Activated naive CD4-positive, alpha-beta T cell treated with anti-CD3 and anti-CD28 coated beads for 36 hours (primary cell): Measurements from ENCODE around the gene DNAJC25. TPM values are rescaled to one million over a fixed set of nuclear protein-coding genes. Genes with fewer than 3 reads are reported as not detected.

Source experiments
- CTCF ChIA-PET: fragments of 350-600 bp; sonication (Branson Sonifier 250); formaldehyde crosslinking; loops from one replicate; lab custom pipeline; 2021; ENCODE audit warnings: antibody characterized with exemption; lab: Charles Lee
- DNase-seq: peaks from one replicate; pipeline ENCODE4 v3.0.0-alpha.2; 2020
- H3K27ac Mint-ChIP-seq: one replicate; pipeline ENCODE4 v1.8.0; 2021; ENCODE audit warnings: mild to moderate bottlenecking, mixed read lengths
- H3K27me3 Mint-ChIP-seq: one replicate; pipeline ENCODE4 v1.8.0; 2021; ENCODE audit warnings: low read depth, mixed read lengths
- H3K36me3 Mint-ChIP-seq: one replicate; pipeline ENCODE4 v1.8.0; 2021; ENCODE audit warnings: low read depth, mixed read lengths
- H3K4me1 Mint-ChIP-seq: one replicate; pipeline ENCODE4 v1.8.0; 2021; ENCODE audit warnings: low read depth, mixed read lengths
- H3K4me3 Mint-ChIP-seq: one replicate; pipeline ENCODE4 v1.8.0; 2021; ENCODE audit warnings: mild to moderate bottlenecking, moderate library complexity, mixed read lengths
- H3K9me3 Mint-ChIP-seq: one replicate; pipeline ENCODE4 v1.8.0; 2021; ENCODE audit warnings: mixed read lengths
- intact Hi-C: fragments of 100-400 bp; cut with micrococcal nuclease; formaldehyde crosslinking; loops from one replicate; pipeline ENCODE4 v1.15.1; 2023
- total RNA-seq, 2 experiments: library from RNA; stranded (reverse); gene quantifications; one replicate each; pipeline ENCODE4 v1.2.3, GENCODE V29; 2021

The DNAJC25 gene
- 1 to 10 TPM; 3.4 to 3.9 TPM for total RNA-seq

DNA sequence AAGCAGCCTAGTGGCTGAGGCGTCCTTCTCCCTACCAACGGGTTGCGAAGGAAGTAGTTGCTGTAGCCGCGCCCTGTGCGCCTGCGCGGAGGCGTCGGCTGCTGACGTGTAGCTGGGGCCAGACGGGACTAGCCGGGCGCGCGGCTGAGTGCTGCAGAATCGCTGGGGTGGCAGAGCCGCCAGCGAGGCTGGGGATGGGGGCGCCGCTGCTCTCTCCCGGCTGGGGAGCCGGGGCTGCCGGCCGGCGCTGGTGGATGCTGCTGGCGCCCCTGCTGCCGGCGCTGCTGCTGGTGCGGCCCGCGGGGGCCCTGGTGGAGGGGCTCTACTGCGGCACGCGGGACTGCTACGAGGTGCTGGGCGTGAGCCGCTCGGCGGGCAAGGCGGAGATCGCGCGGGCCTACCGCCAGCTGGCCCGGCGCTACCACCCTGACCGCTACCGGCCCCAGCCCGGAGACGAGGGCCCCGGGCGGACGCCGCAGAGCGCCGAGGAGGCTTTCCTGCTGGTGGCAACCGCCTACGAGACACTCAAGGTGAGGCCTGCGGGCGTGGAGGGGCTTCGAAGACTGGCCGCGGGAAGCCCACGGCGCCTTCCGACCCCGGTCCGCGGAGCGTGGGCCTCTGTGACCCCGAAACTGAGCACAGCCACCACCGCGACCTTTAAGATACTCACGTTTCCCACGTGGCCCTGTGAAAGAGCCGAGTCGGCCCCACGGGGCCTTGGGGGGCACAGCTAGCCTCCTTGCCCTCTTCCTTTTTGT lies at the start of gene DNAJC25:
Gene DNAJC25 (plus strand): TSS at position 121 of the 758 bp plus-strand sequence. CDS start 74 bp downstream, at position 195.
- Mint-ChIP-seq H3K27me3 (no peaks in the 10 kb centered on the region), H3K36me3 (peaks cover 12% of the 10 kb centered on the region), H3K9me3 (no peaks in the 10 kb centered on the region), H3K4me1 (peaks cover 42% of the 10 kb centered on the region), H3K27ac (peak within 1 kb of the TSS; percentile 79), H3K4me3 (peak within 1 kb of the TSS; percentile 92)
- peak; percentile 97 for DNase-seq
- CTCF ChIA-PET, result interaction anchor here (0.9 kb wide), 1 partner anchor 10 kb away, joined by 4 read pairs; no protein-coding TSS in a partner anchor
- intact Hi-C loops, result loop anchor here (1.0 to 10.0 kb wide), 11 partner anchors 30 to 1374 kb away; partner anchors contain the start of genes GNG10, PTBP3, SNX30 and TXN

- no peak overlapping the region for H3K4me3 Mint-ChIP-seq
- no peaks in the 10 kb centered on the region for H3K36me3 Mint-ChIP-seq
- CTCF ChIA-PET, result interaction anchor here (1.4 to 1.6 kb wide), 2 partner anchors 9 to 110 kb away, joined by 3 read pairs; no protein-coding TSS in a partner anchor
- no peaks in the 10 kb centered on the region for H3K4me1 Mint-ChIP-seq
- no peak overlapping the region for H3K27ac Mint-ChIP-seq
- H3K9me3 Mint-ChIP-seq, result no peaks in the 10 kb centered on the region
- no peak for DNase-seq
- intact Hi-C loops, result no loop called here
- H3K27me3 Mint-ChIP-seq, result no peaks in the 10 kb centered on the region
Measured at GRCh38 chr9:111582888-111583287, 48.2 kb upstream of the DNAJC25 start.

GRCh38 chr9:111586378-111586777 lies 44.8 kb upstream of the DNAJC25 start:
- Mint-ChIP-seq H3K36me3 (no peaks in the 10 kb centered on the region), H3K27ac (no peak overlapping the region), H3K27me3 (no peaks in the 10 kb centered on the region), H3K4me3 (no peak overlapping the region), H3K9me3 (no peaks in the 10 kb centered on the region), H3K4me1 (no peaks in the 10 kb centered on the region)
- intact Hi-C loops, result no loop called here
- CTCF ChIA-PET, result no interaction called here
- DNase-seq, result no peak

- H3K9me3 Mint-ChIP-seq, result no peaks in the 10 kb centered on the region
- no peak for DNase-seq
- no peaks in the 10 kb centered on the region for H3K4me1 Mint-ChIP-seq
- no peaks in the 10 kb centered on the region for H3K36me3 Mint-ChIP-seq
- intact Hi-C loops, result no loop called here
- no peak overlapping the region for H3K27ac Mint-ChIP-seq
- H3K27me3 Mint-ChIP-seq, result no peaks in the 10 kb centered on the region
- CTCF ChIA-PET, result no interaction called here
- H3K4me3 Mint-ChIP-seq, result no peak overlapping the region
Measured at GRCh38 chr9:111588846-111589245, 42.3 kb upstream of the DNAJC25 start.

- Mint-ChIP-seq H3K27me3 (peaks cover 27% of the 10 kb centered on the region), H3K36me3 (no peaks in the 10 kb centered on the region), H3K9me3 (no peaks in the 10 kb centered on the region), H3K27ac (no peak overlapping the region), H3K4me3 (peak overlapping the region; percentile 80), H3K4me1 (peaks cover 12% of the 10 kb centered on the region)
- intact Hi-C loops, result loop anchor here (1.0 to 5.0 kb wide), 8 partner anchors 25 to 759 kb away; partner anchors contain the start of genes DNAJC25 and PTBP3
- DNase-seq, result peak; percentile 81
- CTCF ChIA-PET, result interaction anchor here (0.6 to 2.7 kb wide), 23 partner anchors 10 to 890 kb away, joined by 3 to 24 read pairs (median 3); partner anchors contain the start of gene GNG10
Measured at GRCh38 chr9:111597852-111598732, 33.0 kb upstream of the DNAJC25 start.

- Mint-ChIP-seq H3K9me3 (no peaks in the 10 kb centered on the region), H3K4me1 (peaks cover 12% of the 10 kb centered on the region), H3K27me3 (peaks cover 27% of the 10 kb centered on the region), H3K4me3 (peak overlapping the region; percentile 80), H3K27ac (no peak overlapping the region), H3K36me3 (no peaks in the 10 kb centered on the region)
- intact Hi-C loops, result loop anchor here (1.0 to 5.0 kb wide), 9 partner anchors 24 to 758 kb away; partner anchors contain the start of genes DNAJC25 and PTBP3
- peak; percentile 47 for DNase-seq
- CTCF ChIA-PET, result interaction anchor here (0.6 to 2.7 kb wide), 20 partner anchors 10 to 1513 kb away, joined by 3 to 24 read pairs (median 3); partner anchors contain the start of gene GNG10
Measured at GRCh38 chr9:111598733-111599091, 32.4 kb upstream of the DNAJC25 start.

DNA sequence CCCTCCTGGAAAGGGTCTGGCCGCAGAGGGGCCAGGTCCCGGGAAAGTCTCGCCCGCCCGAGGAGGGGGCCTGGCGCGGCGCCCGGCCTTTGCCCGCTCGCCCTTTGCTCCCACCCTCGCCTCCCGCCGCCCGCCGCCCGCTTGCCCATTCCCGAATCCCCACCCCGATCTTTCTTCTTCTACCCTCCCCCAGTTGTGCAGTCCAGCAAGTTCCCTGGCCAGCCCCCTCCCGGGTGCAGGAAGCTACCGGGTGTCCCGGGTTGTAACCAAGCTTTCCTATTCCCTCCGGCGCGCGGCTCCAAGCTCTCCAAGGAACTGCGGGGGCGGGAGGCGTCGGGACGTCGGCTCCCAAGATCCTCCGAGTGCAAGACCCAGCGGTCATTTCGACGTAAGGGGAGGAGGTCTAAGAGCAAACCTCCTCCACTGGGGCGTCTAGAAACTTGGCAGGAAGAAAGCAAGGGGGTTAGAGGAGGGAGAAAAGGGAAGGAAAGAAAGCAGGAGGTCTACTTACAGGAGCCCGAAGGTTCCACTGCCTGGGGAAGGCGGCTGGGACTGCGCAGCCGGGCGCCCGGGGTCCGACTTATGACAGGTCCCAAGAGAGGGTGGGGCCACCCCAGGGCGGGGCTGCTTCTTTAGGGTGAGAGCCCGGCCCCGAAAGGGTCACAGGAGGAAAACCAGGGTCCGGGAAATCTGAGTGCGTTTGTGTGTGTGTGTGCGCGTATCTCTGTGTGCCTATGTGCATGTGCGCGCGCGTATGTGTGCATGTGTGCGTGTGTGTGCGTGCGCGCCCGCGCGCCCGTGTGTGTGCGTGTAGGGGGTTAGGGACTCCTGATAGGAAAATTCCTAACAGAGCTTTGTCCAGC lies 31.8 kb upstream of the DNAJC25 start, which contains the start of gene PTGR1:
Gene PTGR1 (minus strand): TSS at position 556 of the 863 bp plus-strand sequence. CDS start 2,225 bp downstream, outside the sequence.
- Mint-ChIP-seq H3K4me3 (peak within 1 kb of the TSS; percentile 80), H3K9me3 (no peaks in the 10 kb centered on the region), H3K27ac (no peak within 1 kb of the TSS), H3K27me3 (peaks cover 27% of the 10 kb centered on the region), H3K36me3 (no peaks in the 10 kb centered on the region), H3K4me1 (peaks cover 12% of the 10 kb centered on the region)
- intact Hi-C loops, result loop anchor here (1.0 to 5.0 kb wide), 5 partner anchors 23 to 757 kb away; partner anchors contain the start of gene PTBP3
- CTCF ChIA-PET, result interaction anchor here (0.8 to 2.7 kb wide), 8 partner anchors 22 to 1513 kb away, joined by 3 to 24 read pairs (median 7); partner anchors contain the start of gene GNG10
- DNase-seq, result peak; percentile 35

GRCh38 chr9:111599955-111600343 lies 31.2 kb upstream of the DNAJC25 start:
- no peaks in the 10 kb centered on the region for H3K9me3 Mint-ChIP-seq
- peaks cover 12% of the 10 kb centered on the region for H3K4me1 Mint-ChIP-seq
- DNase-seq, result no peak
- H3K27me3 Mint-ChIP-seq, result peaks cover 27% of the 10 kb centered on the region
- intact Hi-C loops, result loop anchor here (1.0 to 5.0 kb wide), 5 partner anchors 23 to 757 kb away; partner anchors contain the start of gene PTBP3
- peak overlapping the region; percentile 80 for H3K4me3 Mint-ChIP-seq
- no peaks in the 10 kb centered on the region for H3K36me3 Mint-ChIP-seq
- CTCF ChIA-PET, result interaction anchor here (0.7 to 1.2 kb wide), 2 partner anchors 88 to 160 kb away, joined by 3 to 4 read pairs; no protein-coding TSS in a partner anchor
- H3K27ac Mint-ChIP-seq, result no peak overlapping the region

- CTCF ChIA-PET, result interaction anchor here (0.7 kb wide), 1 partner anchor 689 kb away, joined by 3 read pairs; no protein-coding TSS in a partner anchor
- Mint-ChIP-seq H3K27ac (no peak overlapping the region), H3K4me1 (peaks cover 12% of the 10 kb centered on the region), H3K4me3 (no peak overlapping the region), H3K36me3 (no peaks in the 10 kb centered on the region), H3K9me3 (no peaks in the 10 kb centered on the region), H3K27me3 (peaks cover 27% of the 10 kb centered on the region)
- no peak for DNase-seq
- intact Hi-C loops, result no loop called here
Measured at GRCh38 chr9:111601237-111602018, 29.7 kb upstream of the DNAJC25 start.

DNA sequence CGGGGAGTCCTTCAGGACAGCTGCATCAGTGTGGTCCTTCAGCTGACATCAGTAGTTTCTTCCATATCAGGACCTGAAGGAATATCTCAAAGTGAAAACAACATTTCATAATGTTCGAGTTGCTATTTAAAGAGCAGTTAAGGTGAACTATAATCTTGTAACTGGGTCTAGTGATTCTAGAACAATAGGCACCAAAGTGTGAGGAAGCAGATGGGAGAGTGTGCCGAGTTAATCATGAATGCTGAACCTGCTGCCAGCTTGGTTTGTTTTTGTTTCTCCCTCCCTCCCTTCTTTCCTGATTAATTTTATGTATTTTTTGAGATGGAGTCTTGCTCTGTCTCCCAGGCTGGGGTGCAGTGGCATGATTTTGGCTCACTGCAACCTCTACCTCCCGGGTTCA lies 28.1 kb upstream of the DNAJC25 start:
- Mint-ChIP-seq H3K4me1 (peaks cover 10% of the 10 kb centered on the region), H3K4me3 (no peak overlapping the region), H3K36me3 (no peaks in the 10 kb centered on the region), H3K27me3 (peaks cover 21% of the 10 kb centered on the region), H3K27ac (no peak overlapping the region), H3K9me3 (no peaks in the 10 kb centered on the region)
- no peak for DNase-seq
- intact Hi-C loops, result no loop called here
- CTCF ChIA-PET, result no interaction called here
